GM23248 (cell line): ENCODE data around the gene ITK.

Experiments
- EZH2 ChIP-seq: fragments of 200-600 bp; sonication (generic); IDR thresholded peaks from 2 replicates; pipeline ENCODE4 v1.6.1; 2018; ENCODE audit warnings: antibody characterized with exemption, mild to moderate bottlenecking; ENCODE audit not compliant: insufficient read depth, poor library complexity, severe bottlenecking
- EZH2phosphoT487 ChIP-seq: fragments of 200-600 bp; sonication (generic); IDR thresholded peaks from 2 replicates; pipeline ENCODE4 v1.6.1; 2018; ENCODE audit warnings: antibody characterized with exemption, moderate library complexity, mild to moderate bottlenecking, low read depth; ENCODE audit not compliant: insufficient read depth

DNA sequence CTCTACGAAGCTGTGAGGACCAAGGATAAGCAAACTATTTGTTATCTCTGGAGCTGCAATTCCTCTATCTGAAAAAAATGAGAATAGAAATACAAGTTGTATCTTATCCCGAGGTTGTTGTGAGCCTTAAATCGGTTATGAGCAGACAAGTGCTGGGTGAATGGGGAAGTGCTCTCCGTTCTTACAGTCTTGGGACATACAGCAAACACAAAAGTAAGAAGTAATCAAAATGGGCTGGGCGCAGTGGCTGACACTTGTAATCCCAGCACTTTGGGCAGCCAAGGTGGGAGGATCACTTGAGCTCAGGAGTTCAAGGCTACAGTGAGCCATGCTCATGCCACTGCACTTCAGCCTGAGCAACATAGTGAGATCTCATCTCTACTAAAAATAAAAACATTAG lies 31.7 kb downstream of the ITK start:
- no peak for TF ChIP-seq EZH2
- TF ChIP-seq EZH2phosphoT487, result no peak
